ENCODE data around the gene KATNBL1. TPM values are rescaled to one million over a fixed set of nuclear protein-coding genes. Genes with fewer than 3 reads are reported as not detected.
"Not testable (repeated sequence)": the region's sequence is repeated elsewhere in the genome, so short reads cannot be mapped to it uniquely, and the experiment has no call there.

The KATNBL1 gene
- total RNA-seq, 2 experiments from 2014 or later = 40.5 to 44.5 TPM

- peak; percentile 68 for ATAC-seq
- CTCF ChIA-PET = interaction anchor here (1.0 to 4.4 kb wide), 2 partner anchors 128 to 129 kb away, joined by 4 to 93 read pairs; partner anchors contain the start of gene LPCAT4
- H3K27me3 Mint-ChIP-seq (ENCODE audit: low read depth) = no peaks in the 10 kb centered on the region
Measured at GRCh38 chr15:34239151-34239808, 29.4 kb upstream of the KATNBL1 start.

DNA sequence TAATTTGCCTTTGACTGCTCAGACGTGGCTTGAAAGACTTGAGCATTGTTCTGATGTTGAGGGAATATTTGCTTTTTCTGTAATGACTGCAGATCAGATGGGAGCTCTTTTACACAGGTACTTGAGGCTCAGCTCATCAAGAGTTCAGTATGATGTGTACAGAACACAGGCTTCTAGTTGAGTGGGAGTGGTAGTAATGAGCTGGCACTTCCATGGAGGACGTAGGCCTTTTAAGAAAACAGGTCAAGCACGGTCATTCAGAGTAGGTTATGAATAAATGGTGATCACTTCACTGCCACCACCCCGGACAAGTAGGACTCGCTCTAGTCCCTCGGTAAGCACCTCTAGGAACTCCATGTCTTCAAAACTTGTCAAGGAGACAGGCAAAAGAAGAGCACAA lies 23.7 kb upstream of the KATNBL1 start:
- CTCF ChIA-PET = interaction anchor here (0.7 to 2.6 kb wide), 7 partner anchors 8 to 134 kb away, joined by 3 to 17 read pairs (median 4); partner anchors contain the start of genes KATNBL1 and LPCAT4
- peaks cover 58% of the 10 kb centered on the region for H3K36me3 Mint-ChIP-seq (ENCODE audit: low read depth)
- H3K4me1 Mint-ChIP-seq (ENCODE audit: low read depth) = peaks cover 2% of the 10 kb centered on the region
- no peak for ATAC-seq
- H3K27ac Mint-ChIP-seq = peak overlapping the region; percentile 2
- DNase-seq = no peak
- no peaks in the 10 kb centered on the region for H3K9me3 Mint-ChIP-seq (ENCODE audit: insufficient read depth)
- POLR2A ChIA-PET = interaction anchor here (1.1 kb wide), 1 partner anchor 8 kb away, joined by 4 read pairs; the partner anchor contains the start of gene EMC4
- no peaks in the 10 kb centered on the region for H3K27me3 Mint-ChIP-seq (ENCODE audit: low read depth)
- H3K4me3 Mint-ChIP-seq = no peak overlapping the region

More at GRCh38 chr15:34239151-34239808, 29.4 kb upstream of the KATNBL1 start:
- peaks cover 18% of the 10 kb centered on the region for H3K4me1 Mint-ChIP-seq (ENCODE audit: low read depth)
- peak; percentile 34 for DNase-seq
- H3K27ac Mint-ChIP-seq = peak overlapping the region; percentile 85
- H3K4me3 Mint-ChIP-seq = peak overlapping the region; percentile 3
- no peaks in the 10 kb centered on the region for H3K9me3 Mint-ChIP-seq (ENCODE audit: insufficient read depth)
- peaks cover 47% of the 10 kb centered on the region for H3K36me3 Mint-ChIP-seq (ENCODE audit: low read depth)
- POLR2A ChIA-PET = no interaction called here

GRCh38 chr15:34223904-34224596 lies 14.2 kb upstream of the KATNBL1 start:
- POLR2A ChIA-PET = interaction anchor here (0.9 to 2.2 kb wide), 4 partner anchors 16 to 144 kb away, joined by 3 to 11 read pairs (median 6); partner anchors contain the start of genes EMC7, LPCAT4 and PGBD4

GRCh38 chr15:34217587-34218225 lies 7.8 kb upstream of the KATNBL1 start:
- no peak for ATAC-seq
- ChIA-PET POLR2A (no interaction called here), CTCF (interaction anchor here (0.7 to 0.8 kb wide), 2 partner anchors 23 to 150 kb away, joined by 3 read pairs; no protein-coding TSS in a partner anchor)
- no peak overlapping the region for H3K4me3 Mint-ChIP-seq
- H3K4me1 Mint-ChIP-seq (ENCODE audit: low read depth) = no peaks in the 10 kb centered on the region
- peaks cover 2% of the 10 kb centered on the region for H3K27me3 Mint-ChIP-seq (ENCODE audit: low read depth)
- H3K9me3 Mint-ChIP-seq (ENCODE audit: insufficient read depth) = no peaks in the 10 kb centered on the region
- DNase-seq = no peak
- no peaks in the 10 kb centered on the region for H3K36me3 Mint-ChIP-seq (ENCODE audit: low read depth)
- no peak overlapping the region for H3K27ac Mint-ChIP-seq

More at GRCh38 chr15:34223904-34224596, 14.2 kb upstream of the KATNBL1 start:
- peak overlapping the region; percentile 92 for H3K27ac Mint-ChIP-seq
- no peaks in the 10 kb centered on the region for H3K9me3 Mint-ChIP-seq (ENCODE audit: insufficient read depth)
- no peaks in the 10 kb centered on the region for H3K27me3 Mint-ChIP-seq (ENCODE audit: low read depth)
- H3K4me1 Mint-ChIP-seq (ENCODE audit: low read depth) = peaks cover 31% of the 10 kb centered on the region
- peak; percentile 10 for ATAC-seq
- DNase-seq = no peak
- H3K36me3 Mint-ChIP-seq (ENCODE audit: low read depth) = peaks cover 21% of the 10 kb centered on the region
- peak overlapping the region; percentile 97 for H3K4me3 Mint-ChIP-seq
- CTCF ChIA-PET = interaction anchor here (0.7 to 4.5 kb wide), 5 partner anchors 14 to 604 kb away, joined by 3 to 16 read pairs (median 5); partner anchors contain the start of genes KATNBL1 and LPCAT4

DNA sequence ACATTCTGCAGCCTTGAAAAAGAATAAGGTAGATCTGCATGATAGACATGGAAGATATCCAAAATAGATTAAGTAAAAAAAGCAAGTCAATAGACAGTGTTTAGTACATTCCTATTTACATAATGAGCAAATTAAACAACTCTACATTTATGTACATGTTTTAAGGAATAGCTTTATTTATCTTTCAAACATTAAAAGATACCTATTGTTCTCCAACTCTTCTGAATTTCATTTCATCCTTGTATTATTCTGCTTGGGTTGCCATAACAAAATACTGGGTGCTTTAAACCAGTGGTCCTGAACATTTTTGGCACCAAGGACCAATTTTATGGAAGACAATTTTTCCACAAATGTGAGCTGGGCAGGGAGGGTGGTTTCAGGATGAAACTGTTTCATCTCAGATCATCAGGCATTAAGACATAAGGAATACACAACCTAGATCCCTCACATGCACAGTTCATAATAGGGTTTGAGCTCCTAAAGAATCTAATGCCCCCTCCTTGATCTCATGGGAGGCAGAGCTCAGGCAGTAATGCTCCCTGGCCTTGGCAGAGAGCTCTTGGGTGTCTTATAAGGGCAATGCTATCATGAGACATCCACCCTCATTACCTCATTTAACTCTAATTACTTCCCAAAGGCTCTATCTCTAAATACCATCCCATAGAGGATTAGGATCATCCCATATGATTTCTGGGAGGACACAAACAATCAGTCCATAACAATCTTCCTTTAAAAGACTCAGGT lies 6.8 kb upstream of the KATNBL1 start:
- H3K4me1 Mint-ChIP-seq (ENCODE audit: low read depth) = no peaks in the 10 kb centered on the region
- H3K36me3 Mint-ChIP-seq (ENCODE audit: low read depth) = no peaks in the 10 kb centered on the region
- peaks cover 6% of the 10 kb centered on the region for H3K27me3 Mint-ChIP-seq (ENCODE audit: low read depth)
- H3K27ac Mint-ChIP-seq = no peak overlapping the region
- no peak overlapping the region for H3K4me3 Mint-ChIP-seq
- ChIA-PET POLR2A (no interaction called here), CTCF (interaction anchor here (1.1 to 2.9 kb wide), 6 partner anchors 8 to 156 kb away, joined by 3 to 9 read pairs (median 5); partner anchors contain the start of genes EMC4 and LPCAT4)
- no peaks in the 10 kb centered on the region for H3K9me3 Mint-ChIP-seq (ENCODE audit: insufficient read depth)
- ATAC-seq (no peak), DNase-seq (no peak)

DNA sequence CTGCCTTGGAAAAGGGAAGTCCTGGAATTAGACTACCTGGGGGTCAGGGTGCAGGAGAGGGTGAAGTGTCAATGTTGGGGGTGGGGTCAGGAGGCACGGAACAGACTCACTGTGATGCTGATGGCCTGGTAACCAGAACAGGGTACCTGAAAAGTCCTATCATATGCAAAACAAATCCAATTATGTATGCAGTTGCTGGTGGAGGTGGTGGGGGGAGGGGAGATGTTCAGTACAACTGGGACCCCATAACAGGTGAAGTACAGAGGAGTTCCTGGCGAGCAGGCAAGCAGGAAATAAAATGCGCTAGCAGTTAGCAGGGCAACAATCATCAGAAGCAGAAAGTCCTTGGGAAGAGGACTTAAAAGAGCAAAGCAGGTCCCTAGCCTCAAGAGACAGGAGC lies 4.2 kb upstream of the KATNBL1 start:
- no peak for DNase-seq
- H3K4me3 Mint-ChIP-seq = no peak overlapping the region
- H3K36me3 Mint-ChIP-seq (ENCODE audit: low read depth) = no peaks in the 10 kb centered on the region
- ChIA-PET POLR2A (no interaction called here), CTCF (interaction anchor here (1.3 to 2.8 kb wide), 2 partner anchors 104 to 153 kb away, joined by 4 to 9 read pairs; partner anchors contain the start of gene LPCAT4)
- H3K4me1 Mint-ChIP-seq (ENCODE audit: low read depth) = peaks cover 2% of the 10 kb centered on the region
- peaks cover 6% of the 10 kb centered on the region for H3K27me3 Mint-ChIP-seq (ENCODE audit: low read depth)
- no peak overlapping the region for H3K27ac Mint-ChIP-seq
- no peaks in the 10 kb centered on the region for H3K9me3 Mint-ChIP-seq (ENCODE audit: insufficient read depth)
- ATAC-seq = no peak

DNA sequence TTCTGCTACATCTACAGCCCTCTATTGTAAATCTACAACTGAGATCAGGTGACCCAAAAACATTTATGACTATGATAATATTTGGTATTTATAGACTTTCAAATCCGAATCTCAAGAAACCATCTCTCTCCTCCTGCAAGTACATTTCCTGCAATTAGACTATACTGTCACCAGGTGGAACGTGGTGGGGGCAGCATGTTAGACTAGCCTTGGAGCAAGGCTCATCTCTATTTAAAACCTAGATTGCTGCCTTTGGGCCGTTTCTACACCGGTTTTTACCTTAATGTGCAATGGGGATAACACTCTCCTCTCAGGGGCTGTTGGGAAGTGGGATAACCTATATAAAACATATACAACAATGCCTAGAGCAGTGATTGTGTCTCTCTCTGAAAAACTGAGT lies 3.8 kb upstream of the KATNBL1 start:
- DNase-seq (no peak), ATAC-seq (no peak)
- Mint-ChIP-seq H3K9me3 (ENCODE audit: insufficient read depth) (no peaks in the 10 kb centered on the region), H3K36me3 (ENCODE audit: low read depth) (no peaks in the 10 kb centered on the region), H3K4me3 (no peak overlapping the region), H3K27ac (no peak overlapping the region), H3K4me1 (ENCODE audit: low read depth) (peaks cover 7% of the 10 kb centered on the region), H3K27me3 (ENCODE audit: low read depth) (peaks cover 6% of the 10 kb centered on the region)
- ChIA-PET POLR2A (no interaction called here), CTCF (interaction anchor here (1.3 to 6.2 kb wide), 3 partner anchors 104 to 154 kb away, joined by 4 to 80 read pairs (median 18); partner anchors contain the start of gene LPCAT4)

GRCh38 chr15:34206011-34206410 lies 3.9 kb downstream of the KATNBL1 start:
- Mint-ChIP-seq H3K9me3 (ENCODE audit: insufficient read depth) (no peaks in the 10 kb centered on the region), H3K4me3 (no peak overlapping the region), H3K36me3 (ENCODE audit: low read depth) (peaks cover 19% of the 10 kb centered on the region), H3K27me3 (ENCODE audit: low read depth) (no peaks in the 10 kb centered on the region), H3K4me1 (ENCODE audit: low read depth) (peaks cover 17% of the 10 kb centered on the region), H3K27ac (no peak overlapping the region)
- ATAC-seq = no peak
- POLR2A ChIA-PET = no interaction called here
- CTCF ChIA-PET = interaction anchor here (1.2 kb wide), 2 partner anchors 96 to 161 kb away, joined by 5 read pairs; partner anchors contain the start of gene LPCAT4
- DNase-seq = no peak

DNA sequence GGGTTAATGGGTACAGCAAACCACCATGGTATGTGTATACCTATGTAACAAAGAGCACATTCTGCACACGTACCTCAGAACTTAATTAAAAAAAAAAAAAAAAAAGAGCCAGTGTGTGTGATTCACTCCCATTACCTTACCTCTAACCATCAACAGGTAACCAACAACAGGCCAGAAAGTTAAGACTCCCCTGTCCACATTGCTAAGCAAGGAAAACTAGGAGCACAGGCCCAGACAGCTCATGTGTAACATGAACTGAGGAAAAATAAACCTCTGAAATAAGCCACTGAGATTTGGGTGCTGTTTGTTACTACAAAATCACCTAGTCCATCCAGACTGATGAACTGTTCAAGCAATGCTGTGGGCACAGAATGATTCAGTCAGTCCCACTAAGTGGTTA lies 6.0 kb downstream of the KATNBL1 start:
- no peak overlapping the region for H3K27ac Mint-ChIP-seq
- no peak overlapping the region for H3K4me3 Mint-ChIP-seq
- CTCF ChIA-PET = interaction anchor here (1.5 kb wide), 1 partner anchor 141 kb away, joined by 4 read pairs; no protein-coding TSS in a partner anchor
- no peaks in the 10 kb centered on the region for H3K9me3 Mint-ChIP-seq (ENCODE audit: insufficient read depth)
- DNase-seq (no peak), ATAC-seq (no peak)
- H3K4me1 Mint-ChIP-seq (ENCODE audit: low read depth) = peaks cover 13% of the 10 kb centered on the region
- H3K36me3 Mint-ChIP-seq (ENCODE audit: low read depth) = peaks cover 30% of the 10 kb centered on the region
- H3K27me3 Mint-ChIP-seq (ENCODE audit: low read depth) = no peaks in the 10 kb centered on the region
- POLR2A ChIA-PET = no interaction called here

DNA sequence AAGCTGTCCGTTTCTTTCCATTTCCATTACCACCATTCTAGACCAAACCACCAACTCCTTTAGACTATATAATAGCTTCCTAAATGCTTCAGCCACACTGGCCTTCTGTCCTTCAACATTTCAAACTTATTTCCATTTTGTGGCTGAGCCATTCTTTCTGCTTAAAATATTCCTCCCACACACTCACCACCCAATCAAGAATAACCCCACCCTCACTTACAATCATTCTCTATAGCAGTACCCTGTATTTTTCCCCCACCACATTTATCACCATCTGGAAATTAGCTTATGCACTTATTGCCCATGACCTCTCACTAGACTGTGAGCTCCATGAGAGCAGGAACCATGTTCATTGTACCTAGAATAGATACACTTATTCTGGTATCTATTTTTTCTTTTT lies 6.6 kb downstream of the KATNBL1 start:
- DNase-seq = no peak
- no peaks in the 10 kb centered on the region for H3K27me3 Mint-ChIP-seq (ENCODE audit: low read depth)
- ChIA-PET POLR2A (no interaction called here), CTCF (interaction anchor here (0.5 to 1.5 kb wide), 2 partner anchors 141 to 1555 kb away, joined by 3 to 4 read pairs; no protein-coding TSS in a partner anchor)
- peaks cover 8% of the 10 kb centered on the region for H3K4me1 Mint-ChIP-seq (ENCODE audit: low read depth)
- H3K27ac Mint-ChIP-seq = no peak overlapping the region
- no peak for ATAC-seq
- no peaks in the 10 kb centered on the region for H3K9me3 Mint-ChIP-seq (ENCODE audit: insufficient read depth)
- peaks cover 31% of the 10 kb centered on the region for H3K36me3 Mint-ChIP-seq (ENCODE audit: low read depth)
- no peak overlapping the region for H3K4me3 Mint-ChIP-seq

DNA sequence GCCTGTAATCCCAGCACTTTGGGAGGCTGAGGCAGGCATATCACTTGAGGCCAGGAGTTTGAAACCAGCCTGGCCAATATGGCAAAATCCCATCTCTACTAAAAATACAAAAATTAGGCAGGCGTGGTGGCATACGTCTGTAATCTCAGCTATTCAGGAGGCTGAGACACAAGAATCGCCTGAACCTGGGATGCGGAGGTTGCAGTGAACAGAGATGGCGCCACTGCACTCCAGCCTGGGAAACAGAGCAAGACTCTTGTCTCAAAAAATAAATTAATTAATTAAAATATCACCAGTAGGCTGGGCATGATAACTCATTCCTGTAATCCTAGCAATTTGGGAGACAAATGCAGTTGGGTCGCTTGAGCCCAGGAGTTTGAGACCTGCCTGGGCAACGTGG lies 16.6 kb downstream of the KATNBL1 start:
- CTCF ChIA-PET = interaction anchor here (1.1 kb wide), 1 partner anchor 23 kb away, joined by 3 read pairs; no protein-coding TSS in a partner anchor
- H3K4me1 Mint-ChIP-seq (ENCODE audit: low read depth); H3K9me3 Mint-ChIP-seq (ENCODE audit: insufficient read depth); H3K27me3 Mint-ChIP-seq (ENCODE audit: low read depth); ATAC-seq; H3K27ac Mint-ChIP-seq; DNase-seq; H3K4me3 Mint-ChIP-seq; POLR2A ChIA-PET: not testable (repeated sequence)
- H3K36me3 Mint-ChIP-seq (ENCODE audit: low read depth) = peaks cover 14% of the 10 kb centered on the region

Data from activated CD8-positive, alpha-beta T cell treated with anti-CD3 and anti-CD28 coated beads, Interleukin-2, amount 10 ng/mL, durations not matched to agents 7 days and 5 days (primary cell).